ENCODE data around the gene ADH6. TPM values are rescaled to one million over a fixed set of nuclear protein-coding genes. Genes with fewer than 3 reads are reported as not detected.
A peak's percentile ranks its signal among the peaks of the same experiment; 100 is the strongest.

Gene ADH6
- total RNA-seq, 1 experiment from 2014 or later = not detected

DNA sequence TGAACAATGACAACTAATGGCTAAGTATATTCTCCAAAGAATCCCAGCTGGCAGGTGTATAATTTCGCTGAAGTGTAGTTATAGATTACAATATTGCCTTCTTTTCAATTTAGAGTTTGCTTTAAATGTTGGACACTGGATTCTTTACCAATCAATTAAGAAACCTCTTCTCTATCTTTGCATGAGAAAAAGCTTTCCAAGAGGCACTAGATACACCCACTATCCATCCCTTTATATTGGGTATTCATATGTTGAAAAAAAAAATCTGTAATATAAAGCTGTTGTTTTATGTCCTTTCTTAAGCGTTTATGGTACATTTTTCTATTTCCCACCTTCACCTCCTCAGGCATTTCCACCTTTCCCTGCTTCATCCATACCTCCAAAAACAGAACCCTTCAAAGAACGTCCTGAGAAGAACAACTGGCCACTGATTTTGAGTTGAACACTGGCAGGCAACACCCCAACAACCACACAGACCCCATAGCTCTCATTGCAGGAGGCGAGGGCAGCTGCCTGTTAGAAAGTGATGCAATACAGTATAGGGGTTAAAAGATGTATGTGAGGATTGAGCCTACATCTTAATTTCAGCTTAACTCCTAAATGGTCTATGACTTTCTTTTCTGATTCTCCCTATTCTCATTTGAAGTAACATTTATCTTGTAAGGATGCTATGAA, 11.8 kb downstream of the ADH6 start:
- Histone ChIP-seq H3K79me1 (ENCODE audit: insufficient read depth, low read depth, low read length, poor library complexity, severe bottlenecking) (no peaks in the 10 kb centered on the region), H3K9ac (ENCODE audit: extremely low read depth, insufficient read length, low read length) (no peak overlapping the region), H4K20me1 (ENCODE audit: control insufficient read depth, insufficient read depth, insufficient read length) (no peaks in the 10 kb centered on the region), H4K5ac (ENCODE audit: insufficient read length, low read depth, low read length) (no peak overlapping the region), H3K79me2 (ENCODE audit: insufficient read depth, low read length) (no peaks in the 10 kb centered on the region), H2AFZ (ENCODE audit: low read length) (no peak overlapping the region), H2BK15ac (ENCODE audit: low read depth, low read length) (no peak overlapping the region), H3K18ac (ENCODE audit: insufficient read length, low read depth, low read length) (no peak overlapping the region), H3K23me2 (ENCODE audit: insufficient read length, low read depth, low read length, poor library complexity, severe bottlenecking) (no peaks in the 10 kb centered on the region), H4K8ac (replicated peaks; ENCODE audit: insufficient read length, low read depth, low read length) (no peak overlapping the region), H3T11ph (ENCODE audit: low read length) (no peak overlapping the region), H3K4me2 (ENCODE audit: insufficient read depth, insufficient read length, low read length) (no peak overlapping the region), H3K27me3 (ENCODE audit: insufficient read depth, low read length) (no peaks in the 10 kb centered on the region), H2BK20ac (ENCODE audit: low read depth, low read length, poor library complexity, severe bottlenecking) (no peak overlapping the region), H3K4me1 (ENCODE audit: insufficient read depth, low read length) (peaks cover 8% of the 10 kb centered on the region; the same call in 1 of the 2 replicates), H2BK12ac (ENCODE audit: insufficient read length, low read depth, low read length) (no peak overlapping the region), H2BK120ac (ENCODE audit: low read depth, low read length, poor library complexity, severe bottlenecking) (no peak overlapping the region), H2BK5ac (ENCODE audit: insufficient read length, low read length) (no peak overlapping the region), H3K56ac (ENCODE audit: insufficient read length, low read depth, low read length) (no peak overlapping the region), H3K27ac (ENCODE audit: insufficient read length, low read depth, low read length) (no peak overlapping the region), H3K23ac (ENCODE audit: insufficient read length, low read depth, low read length) (no peak overlapping the region), H2AK5ac (ENCODE audit: insufficient read length, low read length) (no peak overlapping the region), H3K4ac (ENCODE audit: low read depth, low read length) (no peak overlapping the region), H4K91ac (ENCODE audit: insufficient read length, low read depth, low read length) (no peak overlapping the region), H3K9me3 (ENCODE audit: control insufficient read depth, low read depth, low read length) (no peaks in the 10 kb centered on the region), H3K14ac (ENCODE audit: insufficient read depth, low read length) (no peak overlapping the region)
- no peaks in the 10 kb centered on the region for H3K9me3 Mint-ChIP-seq
- peak overlapping the region in 1 of 3 experiments; percentile 65; a peak in 3 of 7 replicates for H3K27ac Mint-ChIP-seq
- no peak overlapping the region for H3K4me3 Mint-ChIP-seq
- WGBS (ENCODE audit: extremely low coverage, insufficient read length, low lambda C conversion rate) = no CpG with 5 or more reads among the region's 4 CpGs
- H3K4me1 Mint-ChIP-seq = peaks cover 27 to 29% of the 10 kb centered on the region in 2 experiments
- DNase-seq = no peak
- H3K27me3 Mint-ChIP-seq (ENCODE audit: low read depth) = no peaks in the 10 kb centered on the region
- TF ChIP-seq, protein P1, sequence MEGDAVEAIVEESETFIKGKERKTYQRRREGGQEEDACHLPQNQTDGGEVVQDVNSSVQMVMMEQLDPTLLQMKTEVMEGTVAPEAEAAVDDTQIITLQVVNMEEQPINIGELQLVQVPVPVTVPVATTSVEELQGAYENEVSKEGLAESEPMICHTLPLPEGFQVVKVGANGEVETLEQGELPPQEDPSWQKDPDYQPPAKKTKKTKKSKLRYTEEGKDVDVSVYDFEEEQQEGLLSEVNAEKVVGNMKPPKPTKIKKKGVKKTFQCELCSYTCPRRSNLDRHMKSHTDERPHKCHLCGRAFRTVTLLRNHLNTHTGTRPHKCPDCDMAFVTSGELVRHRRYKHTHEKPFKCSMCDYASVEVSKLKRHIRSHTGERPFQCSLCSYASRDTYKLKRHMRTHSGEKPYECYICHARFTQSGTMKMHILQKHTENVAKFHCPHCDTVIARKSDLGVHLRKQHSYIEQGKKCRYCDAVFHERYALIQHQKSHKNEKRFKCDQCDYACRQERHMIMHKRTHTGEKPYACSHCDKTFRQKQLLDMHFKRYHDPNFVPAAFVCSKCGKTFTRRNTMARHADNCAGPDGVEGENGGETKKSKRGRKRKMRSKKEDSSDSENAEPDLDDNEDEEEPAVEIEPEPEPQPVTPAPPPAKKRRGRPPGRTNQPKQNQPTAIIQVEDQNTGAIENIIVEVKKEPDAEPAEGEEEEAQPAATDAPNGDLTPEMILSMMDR (conservative IDR thresholded peaks at IDR 0.05) = no peak
- no peaks in the 10 kb centered on the region for H3K36me3 Mint-ChIP-seq (ENCODE audit: insufficient read depth in 1 of 3, low read depth in 3 of 3)

Measured in H9 (cell line).